IMR-90 (cell line): Measurements from ENCODE around the gene HACD2. TPM values are rescaled to one million over a fixed set of nuclear protein-coding genes. Genes with fewer than 3 reads are reported as not detected.

Source experiments
- ATAC-seq: fragments of 200-7000 bp; cut with Tn5 transposase; 2 replicates; pipeline ENCODE4 v1.9.1; 2020; ENCODE audit warnings: low read depth, mild to moderate bottlenecking, moderate library complexity
- BruUV-seq: library from RNA; stranded (reverse); fragments of 400-500 nt; replicated peaks from 2 replicates; lab custom pipeline; 2021; lab: Mats Ljungman, UMichigan
- CTCF ChIA-PET: fragments of 300-600 bp; formaldehyde crosslinking; extraction: SDS; loops from one replicate; lab custom pipeline; 2021; ENCODE audit warnings: antibody characterized with exemption; lab: Yijun Ruan, JAX
- POLR2A ChIA-PET: fragments of 300-600 bp; sonication (Branson Sonifier 250); formaldehyde crosslinking; loops from one replicate; lab custom pipeline; 2022; ENCODE audit warnings: antibody characterized with exemption; ENCODE audit not compliant: unreplicated experiment; lab: Charles Lee
- DNase-seq: peaks from one replicate; pipeline ENCODE4 v3.0.0; 2013
- H2AFZ ChIP-seq: replicated peaks from 2 replicates; pipeline ENCODE3; 2013; ENCODE audit warnings: low read length, mild to moderate bottlenecking; ENCODE audit not compliant: poor library complexity
- H2AK5ac ChIP-seq: 2 replicates; pipeline ENCODE4 v1.6.1; 2013; ENCODE audit warnings: low read depth, low read length, inconsistent platforms
- H2AK9ac ChIP-seq: replicated peaks from 2 replicates; pipeline ENCODE3; 2013; ENCODE audit warnings: mild to moderate bottlenecking, low read depth, low read length, moderate library complexity; ENCODE audit not compliant: poor library complexity
- H2BK120ac ChIP-seq: 2 replicates; pipeline ENCODE4 v1.6.1; 2013; ENCODE audit warnings: low read depth, low read length, inconsistent platforms
- H2BK15ac ChIP-seq: 3 replicates; pipeline ENCODE4 v1.6.1; 2013; ENCODE audit warnings: low read depth, low read length, inconsistent platforms
- H2BK20ac ChIP-seq: 2 replicates; pipeline ENCODE4 v1.6.1; 2013; ENCODE audit warnings: low read depth, mild to moderate bottlenecking, inconsistent platforms, low read length, moderate library complexity
- H2BK5ac ChIP-seq: 2 replicates; pipeline ENCODE4 v1.6.1; 2013; ENCODE audit warnings: mild to moderate bottlenecking, low read depth, low read length, inconsistent platforms; ENCODE audit not compliant: poor library complexity, severe bottlenecking
- H3K14ac ChIP-seq: replicated peaks from 2 replicates; pipeline ENCODE4 v1.6.1; 2013; ENCODE audit warnings: low read depth, low read length, inconsistent platforms
- H3K18ac ChIP-seq: 2 replicates; pipeline ENCODE4 v1.6.1; 2013; ENCODE audit warnings: low read depth, low read length, control low read depth
- H3K23ac ChIP-seq: 2 replicates; pipeline ENCODE4 v1.6.1; 2013; ENCODE audit warnings: low read depth, low read length, inconsistent platforms
- H3K27ac ChIP-seq: 2 replicates; pipeline ENCODE4 v1.5.1; 2013; ENCODE audit warnings: mild to moderate bottlenecking, control low read depth, low read length; ENCODE audit not compliant: insufficient read depth
- H3K27me3 ChIP-seq: 2 replicates; pipeline ENCODE4 v1.6.1; 2013; ENCODE audit warnings: low read length; ENCODE audit not compliant: control insufficient read depth, insufficient read depth
- H3K36me3 ChIP-seq: 2 replicates; pipeline ENCODE4 v1.6.1; 2013; ENCODE audit warnings: low read length, mixed read lengths; ENCODE audit not compliant: control insufficient read depth, insufficient read depth
- H3K4ac ChIP-seq: 2 replicates; pipeline ENCODE4 v1.6.1; 2013; ENCODE audit warnings: low read depth, low read length, inconsistent platforms
- H3K4me1 ChIP-seq: 2 replicates; pipeline ENCODE4 v1.6.1; 2013; ENCODE audit warnings: low read length, mixed read lengths; ENCODE audit not compliant: control insufficient read depth, insufficient read depth
- H3K4me2 ChIP-seq: 2 replicates; pipeline ENCODE4 v1.6.1; 2013; ENCODE audit warnings: low read depth, mild to moderate bottlenecking, control low read depth, low read length, moderate library complexity
- H3K4me3 ChIP-seq: 2 replicates; pipeline ENCODE4 v1.5.1; 2013; ENCODE audit warnings: low read depth, mild to moderate bottlenecking, control low read depth, low read length, moderate library complexity; ENCODE audit not compliant: insufficient read depth
- H3K56ac ChIP-seq: 2 replicates; pipeline ENCODE4 v1.6.1; 2013; ENCODE audit warnings: low read length, inconsistent platforms; ENCODE audit not compliant: insufficient read depth; ENCODE audit errors: extremely low read depth
- H3K79me1 ChIP-seq, 2 experiments: 2 replicates each; pipeline ENCODE4 v1.6.1; 2013; ENCODE audit warnings: low read length in 2 of 2, inconsistent platforms in 1 of 2, low read depth in 1 of 2
- H3K9ac ChIP-seq: 2 replicates; pipeline ENCODE4 v1.6.1; 2013; ENCODE audit warnings: low read depth, low read length, control low read depth
- H3K9me1 ChIP-seq: 2 replicates; pipeline ENCODE4 v1.6.1; 2013; ENCODE audit warnings: low read length, inconsistent platforms; ENCODE audit not compliant: insufficient read depth
- H3K9me3 ChIP-seq: 2 replicates; pipeline ENCODE4 v1.6.1; 2013; ENCODE audit warnings: low read length; ENCODE audit not compliant: control insufficient read depth, insufficient read depth
- H4K20me1 ChIP-seq: 2 replicates; pipeline ENCODE4 v1.6.1; 2013; ENCODE audit warnings: low read length, inconsistent platforms; ENCODE audit not compliant: insufficient read depth
- H4K5ac ChIP-seq: 2 replicates; pipeline ENCODE4 v1.6.1; 2013; ENCODE audit warnings: mild to moderate bottlenecking, low read depth, low read length, control low read depth
- H4K8ac ChIP-seq, 2 experiments: 2 replicates each; pipeline ENCODE4 v1.6.1; 2013; ENCODE audit warnings: low read depth in 2 of 2, low read length in 2 of 2, control low read depth in 1 of 2, inconsistent platforms in 1 of 2
- H4K91ac ChIP-seq: 2 replicates; pipeline ENCODE4 v1.6.1; 2013; ENCODE audit warnings: low read depth, low read length, inconsistent platforms; ENCODE audit not compliant: insufficient read depth
- CEBPB ChIP-seq: IDR thresholded peaks from 2 replicates; pipeline ENCODE4 v1.6.1; 2012; ENCODE audit warnings: low read depth, low read length, improper control_type of control experiment
- CHD1 ChIP-seq: IDR thresholded peaks from 2 replicates; pipeline ENCODE4 v1.6.1; 2012; ENCODE audit warnings: low read depth, low read length, improper control_type of control experiment
- POLR2A ChIP-seq: IDR thresholded peaks from 2 replicates; pipeline ENCODE4 v1.6.1; 2012; ENCODE audit warnings: mild to moderate bottlenecking, low read depth, low read length
- SMC3 ChIP-seq: fragments of 150-350 bp; IDR thresholded peaks from 2 replicates; pipeline ENCODE4 v1.6.1; 2016; ENCODE audit warnings: low read depth, mild to moderate bottlenecking, antibody characterized with exemption, low read length, moderate library complexity
- WGBS, 2 experiments: methylation state at CpG; one replicate each; pipeline versions ENCODE4 v1.1.5 to v1.1.7; 2013; ENCODE audit warnings: missing lambda C conversion rate in 2 of 2; ENCODE audit not compliant: insufficient read length in 1 of 2; ENCODE audit errors: extremely low coverage in 2 of 2; 5-methylcytosine and 5-hydroxymethylcytosine counted together
- dilution Hi-C: fragments of 300-500 bp; cut with HindIII; formaldehyde crosslinking; loops from one replicate; pipeline ENCODE4 v1.14.3; 2018; ENCODE audit warnings: low sequenced_read_pairs; ENCODE audit not compliant: unreplicated experiment
- in situ Hi-C: fragments of 300-500 bp; cut with MboI; formaldehyde crosslinking; loops from 3 replicates; pipeline ENCODE4 v1.14.3; 2019; ENCODE audit warnings: low sequenced_read_pairs, inconsistent platforms, mixed read lengths
- intact Hi-C: fragments of 100-400 bp; cut with micrococcal nuclease; formaldehyde crosslinking; loops from 2 replicates; pipeline ENCODE4 v1.10.0; 2022
- polyA plus RNA-seq, 3 experiments: library from polyadenylated mRNA; depleted of rRNA; stranded (reverse); fragments of >200 nt; gene quantifications; 2 replicates each; pipeline ENCODE4 v1.2.3, GENCODE V29; 2012; ENCODE audit warnings: low replicate concordance in 1 of 3
- total RNA-seq: library from RNA; depleted of rRNA; stranded (reverse); fragments of >200 nt; gene quantifications from 2 replicates; pipeline ENCODE4 v1.2.3, GENCODE V29; 2012
- TF ChIP-seq, protein P1 (sequence below): conservative IDR thresholded peaks from 2 replicates; pipeline ENCODE4 v1.5.1; 2012; ENCODE audit warnings: mild to moderate bottlenecking, low read depth, low read length, improper control_type of control experiment

The HACD2 gene
- total and polyA plus RNA-seq, 2 of the 4 experiments (the other 2 are of a cell fraction) = 21.5 to 22.6 TPM

DNA sequence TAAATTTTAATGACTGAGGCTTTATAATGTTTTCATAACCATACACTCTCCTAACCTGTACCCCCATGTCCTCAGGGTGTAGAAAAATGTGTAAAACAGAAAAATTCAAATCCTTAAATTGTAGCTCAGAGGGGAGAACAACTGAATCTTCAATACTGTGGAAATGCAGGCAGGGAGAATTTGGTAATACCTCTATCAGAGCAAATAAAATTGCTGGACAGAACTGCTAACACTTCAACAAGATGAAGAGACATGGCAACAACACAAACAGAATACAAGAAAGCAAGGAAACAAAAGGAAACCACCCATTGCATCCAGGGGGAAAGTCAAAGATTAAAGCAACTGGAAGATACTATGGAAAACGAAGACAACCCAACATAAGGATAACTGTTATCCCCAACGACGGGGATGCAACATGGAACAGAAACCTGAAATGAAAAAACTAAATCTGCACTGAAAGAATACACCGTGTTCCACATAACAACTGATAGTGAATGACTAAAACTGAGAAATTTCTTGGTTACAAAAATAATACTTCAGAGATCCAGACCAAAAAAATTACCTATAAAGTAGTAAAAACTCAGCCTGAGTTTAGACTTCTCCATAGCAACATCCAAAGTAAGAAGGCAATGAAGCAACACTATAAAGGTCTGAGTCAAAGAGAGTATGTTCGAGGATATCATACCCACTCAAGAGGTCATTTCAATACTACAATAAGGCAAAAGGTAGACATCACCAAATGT lies 48.5 kb downstream of the HACD2 start:
- no peak for ATAC-seq
- intact Hi-C loops = loop anchor here (5.0 kb wide), 1 partner anchor 34 kb away; no protein-coding TSS in a partner anchor
- Histone ChIP-seq H3K56ac (no peak overlapping the region), H3K4me3 (no peak overlapping the region), H3K9ac (no peak overlapping the region), H3K9me3 (no peaks in the 10 kb centered on the region), H2AK5ac (no peak overlapping the region), H3K27me3 (no peaks in the 10 kb centered on the region), H3K18ac (no peak overlapping the region), H2AK9ac (no peak overlapping the region), H3K4me2 (no peak overlapping the region), H4K8ac (no peak overlapping the region), H2BK120ac (no peak overlapping the region), H2BK15ac (no peak overlapping the region), H4K20me1 (peaks cover 7% of the 10 kb centered on the region), H2BK5ac (no peak overlapping the region), H3K9me1 (peaks cover 16% of the 10 kb centered on the region), H3K79me1 (peaks cover 2 to 23% of the 10 kb centered on the region in 2 experiments; a peak in 3 of 4 replicates), H3K27ac (no peak overlapping the region), H3K14ac (no peak overlapping the region), H3K4ac (no peak overlapping the region), H3K23ac (no peak overlapping the region), H4K91ac (no peak overlapping the region), H2BK20ac (no peak overlapping the region), H3K4me1 (peaks cover 8% of the 10 kb centered on the region), H3K36me3 (no peaks in the 10 kb centered on the region), H4K5ac (no peak overlapping the region), H2AFZ (no peak overlapping the region)
- dilution Hi-C loops = no loop called here
- POLR2A ChIA-PET = no interaction called here
- no TSS peak for BruUV-seq
- no CpG with 5 or more reads among the region's 5 CpGs for WGBS, 2 experiments
- in situ Hi-C loops = no loop called here
- DNase-seq = no peak
- CTCF ChIA-PET = no interaction called here
- TF ChIP-seq CEBPB (0 out of 2 replicates have a peak, but pooled peaks have one; percentile 33), POLR2A (no peak), CHD1 (no peak), SMC3 (no peak)
- TF ChIP-seq, protein P1, sequence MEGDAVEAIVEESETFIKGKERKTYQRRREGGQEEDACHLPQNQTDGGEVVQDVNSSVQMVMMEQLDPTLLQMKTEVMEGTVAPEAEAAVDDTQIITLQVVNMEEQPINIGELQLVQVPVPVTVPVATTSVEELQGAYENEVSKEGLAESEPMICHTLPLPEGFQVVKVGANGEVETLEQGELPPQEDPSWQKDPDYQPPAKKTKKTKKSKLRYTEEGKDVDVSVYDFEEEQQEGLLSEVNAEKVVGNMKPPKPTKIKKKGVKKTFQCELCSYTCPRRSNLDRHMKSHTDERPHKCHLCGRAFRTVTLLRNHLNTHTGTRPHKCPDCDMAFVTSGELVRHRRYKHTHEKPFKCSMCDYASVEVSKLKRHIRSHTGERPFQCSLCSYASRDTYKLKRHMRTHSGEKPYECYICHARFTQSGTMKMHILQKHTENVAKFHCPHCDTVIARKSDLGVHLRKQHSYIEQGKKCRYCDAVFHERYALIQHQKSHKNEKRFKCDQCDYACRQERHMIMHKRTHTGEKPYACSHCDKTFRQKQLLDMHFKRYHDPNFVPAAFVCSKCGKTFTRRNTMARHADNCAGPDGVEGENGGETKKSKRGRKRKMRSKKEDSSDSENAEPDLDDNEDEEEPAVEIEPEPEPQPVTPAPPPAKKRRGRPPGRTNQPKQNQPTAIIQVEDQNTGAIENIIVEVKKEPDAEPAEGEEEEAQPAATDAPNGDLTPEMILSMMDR = no peak
